Heart left ventricle (tissue), 16 donors: ENCODE results near the gene PARP3. TPM values are rescaled to one million over a fixed set of nuclear protein-coding genes. Genes with fewer than 3 reads are reported as not detected.

Source experiments
- ATAC-seq, 4 donors: fragments of 200-7000 bp; cut with Tn5 transposase; one replicate each; pipeline ENCODE4 v1.9.1; 2020 to 2022; ENCODE audit warnings: moderate library complexity in 4 of 4, mild to moderate bottlenecking in 3 of 4, moderate number of reproducible peaks in 1 of 4
- DNase-seq, 5 donors: peaks; one replicate each; pipeline ENCODE4 v3.0.0-alpha.2; 2020
- H3K27ac ChIP-seq, 12 donors: fragments of 200-600 bp; sonication (generic) in 4 of 12; one replicate each; pipeline versions ENCODE4 v1.5.0 to v1.8.0; 2016 to 2022; ENCODE audit warnings: mild to moderate bottlenecking in 2 of 12
- H3K27me3 ChIP-seq, 9 donors: fragments of 200-600 bp; sonication (generic) in 2 of 9; one replicate each; pipeline versions ENCODE4 v1.5.1 to v1.8.0; 2016 to 2022; ENCODE audit warnings: mild to moderate bottlenecking in 3 of 9
- H3K36me3 ChIP-seq, 9 donors: fragments of 200-600 bp; sonication (generic) in 2 of 9; one replicate each; pipeline versions ENCODE4 v1.5.0 to v1.8.0; 2018 to 2022; ENCODE audit warnings: mild to moderate bottlenecking in 2 of 9
- H3K4me1 ChIP-seq, 12 donors: fragments of 200-600 bp; sonication (generic) in 4 of 12; one replicate each; pipeline versions ENCODE4 v1.5.0 to v1.8.0; 2016 to 2022; ENCODE audit warnings: mild to moderate bottlenecking in 3 of 12
- H3K4me3 ChIP-seq, 12 donors: fragments of 200-600 bp; sonication (generic) in 4 of 12; one replicate each; pipeline versions ENCODE4 v1.5.0 to v1.8.0; 2017 to 2022; ENCODE audit warnings: mild to moderate bottlenecking in 9 of 12, moderate library complexity in 4 of 12
- H3K9me3 ChIP-seq, 12 donors: fragments of 200-600 bp; sonication (generic) in 4 of 12; one replicate each; pipeline versions ENCODE4 v1.5.0 to v1.8.0; 2016 to 2022; ENCODE audit warnings: mild to moderate bottlenecking in 1 of 12
- CTCF ChIP-seq, 12 donors: fragments of 200-600 bp; sonication (generic) in 4 of 12; IDR thresholded peaks; one replicate each; pipeline versions ENCODE4 v1.5.0 to v1.8.0; 2018 to 2022; ENCODE audit warnings: antibody characterized with exemption in 12 of 12, mild to moderate bottlenecking in 5 of 12
- POLR2A ChIP-seq, 2 donors: fragments of 450-650 bp; IDR thresholded peaks; one replicate each; pipeline ENCODE4 v1.6.1; 2017; ENCODE audit warnings: antibody characterized with exemption in 2 of 2, mild to moderate bottlenecking in 2 of 2, moderate library complexity in 2 of 2
- WGBS, 4 donors: extraction: QIAGEN DNeasy Blood & Tissue Kit in 2 of 4; methylation state at CpG; one replicate each; pipeline versions ENCODE4 v1.1.5 to v1.1.7; 2013 to 2018; 5-methylcytosine and 5-hydroxymethylcytosine counted together
- intact Hi-C, 10 donors: fragments of 100-400 bp; cut with DNase I; formaldehyde crosslinking; loops; one replicate each; pipeline versions ENCODE4 v1.11.1 to v1.14.2; 2022
- polyA plus RNA-seq, 2 donors: library from polyadenylated mRNA; stranded (reverse); fragments of 200-250 nt; gene quantifications; one replicate each; pipeline ENCODE4 v1.2.3, GENCODE V29; 2013
- total RNA-seq, 9 donors: library from RNA; depleted of rRNA in 2 of 9; stranded (reverse); fragments of >200 nt in 2 of 9; fragmentation: NEBNext Ultra II Directional in 3 of 9; extraction: Animal tissue kit (Norgen Biotek cat#: 25700) in 3 of 9; gene quantifications; one replicate each; pipeline versions ENCODE4 v1.1.0 to v1.2.4, GENCODE V29; 2016 to 2023
- donor health status: ischemic (EF 13 %, LVEDD 7.1; RV severe dilation, severe dysfunction).
- donor health status: healthy with polysubstance abuse.
- donor health status: DM: no; HTN: yes; CAD: no.
- donor health status: DM: no; HTN: no; CAD: no.
- donor health status: ischemic (EF 25% LVEDD 6.9; RV normal size, moderate dysfunction).
- donor health status: ischemic (EF 25% LVEDD 5.7; RV mildly dilated, moderate dysfunction).
- donor health status: healthy.
- donor health status: DM: yes; HTN: yes; CAD: no.
- donor health status: ischemic (EF 35%, LVEDD 5.7; RV mildly dilated, moderate dysfunction).
- donor health status: nonischemic (EF 11% LVEDD 7.7; RV severe dilation, severe dysfunction).
- donor health status: DM: yes; HTN: yes; CAD: no.
- donor health status: PGD.
- donor health status: ischemic (EF 29% LVEDD 5.4; RV normal size, mild dysfunction).
- donor health status: nonischemic (EF 23%, LVEDD 6.1; RV moderate dilation, normal function).

Gene PARP3
- total and polyA plus RNA-seq, 11 donors, result 7.0 to 37.5 (median 13.9) TPM

- H3K27me3 ChIP-seq, result no peaks in the 10 kb centered on the region
- H3K4me3 ChIP-seq, result peak within 1 kb of the TSS; percentile 72 to 97 (median 84)
- H3K36me3 ChIP-seq, result peaks cover 0 to 10% (median 0%) of the 10 kb centered on the region in 9 donors
- H3K9me3 ChIP-seq, result no peaks in the 10 kb centered on the region
- ATAC-seq (peak; percentile 67 to 75 (median 70)), DNase-seq (peak; percentile 84 to 89 (median 87))
- H3K27ac ChIP-seq, result peak within 1 kb of the TSS; percentile 83 to 98 (median 96)
- intact Hi-C loops, result loop anchor here in 1 of 10 donors (10.0 kb wide), 1 partner anchor 1613 kb away; the partner anchor contains the start of genes CYB561D2, NPRL2 and TMEM115
- 1 to 3% (median 2%) methylated on average over 4 to 90 of the region's 90 CpGs for WGBS, 4 donors
- TF ChIP-seq POLR2A (IDR thresholded peaks at IDR 0.05) (peak in 1 of 2 donors; percentile 74), CTCF (IDR thresholded peaks at IDR 0.05) (peak in 2 of 12 donors; percentile 3 to 8)
- peaks cover 3 to 82% (median 39%) of the 10 kb centered on the region in 12 donors for H3K4me1 ChIP-seq
Observed at GRCh38 chr3:51967384-51968169, 25.4 kb downstream of the PARP3 start, which contains the start of gene PCBP4. PCBP4 (minus strand) TSS chr3:51967454; CDS start chr3:51961240, 6,214 bp downstream.

- WGBS, 4 donors, result 19 to 22% (median 20%) methylated on average over 6 to 11 of the region's 11 CpGs
- no peaks in the 10 kb centered on the region for H3K9me3 ChIP-seq
- no peaks in the 10 kb centered on the region for H3K27me3 ChIP-seq
- intact Hi-C loops, result loop anchor here in 1 of 10 donors (10.0 kb wide), 1 partner anchor 1613 kb away; the partner anchor contains the start of genes CYB561D2, NPRL2 and TMEM115
- H3K4me1 ChIP-seq, result peaks cover 3 to 82% (median 36%) of the 10 kb centered on the region in 12 donors
- H3K27ac ChIP-seq, result peak overlapping the region; percentile 83 to 98 (median 96)
- peaks cover 0 to 10% (median 0%) of the 10 kb centered on the region in 9 donors for H3K36me3 ChIP-seq
- peak overlapping the region; percentile 69 to 97 (median 84) for H3K4me3 ChIP-seq
- no peak for TF ChIP-seq POLR2A (IDR thresholded peaks at IDR 0.05)
- no peak for TF ChIP-seq CTCF (IDR thresholded peaks at IDR 0.05)
- DNase-seq (peak in 3 of 5 donors; percentile 44 to 53 (median 49)), ATAC-seq (peak in 3 of 4 donors; percentile 2 to 17 (median 12))
Observed at GRCh38 chr3:51968170-51968775, 26.1 kb downstream of the PARP3 start.

- 85 to 88% (median 86%) methylated on average over 5 to 6 of the region's 6 CpGs for WGBS, 4 donors
- Histone ChIP-seq H3K27me3 (no peaks in the 10 kb centered on the region), H3K27ac (peak overlapping the region in 2 of 12 donors; percentile 95 to 98), H3K4me3 (peak overlapping the region in 1 of 12 donors; percentile 75), H3K36me3 (peaks cover 0 to 10% (median 0%) of the 10 kb centered on the region in 9 donors), H3K9me3 (no peaks in the 10 kb centered on the region), H3K4me1 (peaks cover 3 to 81% (median 33%) of the 10 kb centered on the region in 12 donors)
- intact Hi-C loops, result loop anchor here in 1 of 10 donors (10.0 kb wide), 1 partner anchor 1614 kb away; the partner anchor contains the start of genes CYB561D2, NPRL2 and TMEM115
- DNase-seq (no peak), ATAC-seq (no peak)
- TF ChIP-seq POLR2A (IDR thresholded peaks at IDR 0.05) (no peak), CTCF (IDR thresholded peaks at IDR 0.05) (no peak)
Observed at GRCh38 chr3:51968883-51969678, 26.9 kb downstream of the PARP3 start.
